HCT116 (cell line): ENCODE results near the gene HOXD9.

Experiments
- EZH2 ChIP-seq: fragments of 200-600 bp; sonication (generic); IDR thresholded peaks from 2 replicates; pipeline ENCODE4 v1.6.1; 2017; ENCODE audit warnings: antibody characterized with exemption, mixed run types
- EZH2phosphoT487 ChIP-seq: fragments of 200-600 bp; IDR thresholded peaks from 2 replicates; pipeline ENCODE4 v1.6.1; 2018; ENCODE audit warnings: antibody characterized with exemption, borderline replicate concordance
- FOSL1 ChIP-seq: IDR thresholded peaks from 2 replicates; pipeline ENCODE4 v1.6.1; 2012; ENCODE audit warnings: low read depth
- JUND ChIP-seq: IDR thresholded peaks from 2 replicates; pipeline ENCODE4 v1.6.1; 2012
- POLR2A ChIP-seq: IDR thresholded peaks from 2 replicates; pipeline ENCODE4 v1.7.0; 2011; ENCODE audit warnings: borderline replicate concordance; ENCODE audit not compliant: insufficient read depth, insufficient read length; ENCODE audit errors: extremely low read depth
- POLR2AphosphoS5 ChIP-seq: IDR thresholded peaks from 2 replicates; pipeline ENCODE4 v1.6.1; 2011; ENCODE audit warnings: mild to moderate bottlenecking, low read depth, low read length, moderate library complexity
- SP1 ChIP-seq: IDR thresholded peaks from 2 replicates; pipeline ENCODE4 v1.6.1; 2012; ENCODE audit warnings: low read depth
- YY1 ChIP-seq: IDR thresholded peaks from 2 replicates; pipeline ENCODE4 v1.6.1; 2011; ENCODE audit warnings: low read length, low read depth, moderate library complexity, mild to moderate bottlenecking; ENCODE audit not compliant: insufficient replicate concordance; ENCODE audit errors: extremely low read depth
- ZNF274 ChIP-seq: fragments of 200-500 bp; sonication (Bioruptor generic); IDR thresholded peaks from 2 replicates; pipeline ENCODE4 v1.6.1; 2014; ENCODE audit warnings: mild to moderate bottlenecking, low read depth, low read length, inconsistent platforms
- TF ChIP-seq, protein P1 (sequence below), 3 experiments: fragments of 200-600 bp in 1 of 3; sonication (generic) in 1 of 3; IDR thresholded peaks in 2 of 3; conservative IDR thresholded peaks in 1 of 3; 2 replicates each; pipeline ENCODE4 v1.5.1; 2012 to 2017; ENCODE audit warnings: low read depth in 2 of 3, low read length in 2 of 3, antibody characterized with exemption in 1 of 3, borderline replicate concordance in 1 of 3, control low read depth in 1 of 3, mild to moderate bottlenecking in 1 of 3, mixed read lengths in 1 of 3, mixed run types in 1 of 3, moderate library complexity in 1 of 3; ENCODE audit not compliant: insufficient read depth in 1 of 3
- TF ChIP-seq, protein P2 (sequence below): IDR thresholded peaks from 2 replicates; pipeline ENCODE4 v1.6.1; 2011; ENCODE audit warnings: mild to moderate bottlenecking, low read length, moderate library complexity; ENCODE audit not compliant: insufficient replicate concordance; ENCODE audit errors: extremely low read depth
- TF ChIP-seq, protein P3 (sequence below): IDR thresholded peaks from 2 replicates; pipeline ENCODE4 v1.6.1; 2012

DNA sequence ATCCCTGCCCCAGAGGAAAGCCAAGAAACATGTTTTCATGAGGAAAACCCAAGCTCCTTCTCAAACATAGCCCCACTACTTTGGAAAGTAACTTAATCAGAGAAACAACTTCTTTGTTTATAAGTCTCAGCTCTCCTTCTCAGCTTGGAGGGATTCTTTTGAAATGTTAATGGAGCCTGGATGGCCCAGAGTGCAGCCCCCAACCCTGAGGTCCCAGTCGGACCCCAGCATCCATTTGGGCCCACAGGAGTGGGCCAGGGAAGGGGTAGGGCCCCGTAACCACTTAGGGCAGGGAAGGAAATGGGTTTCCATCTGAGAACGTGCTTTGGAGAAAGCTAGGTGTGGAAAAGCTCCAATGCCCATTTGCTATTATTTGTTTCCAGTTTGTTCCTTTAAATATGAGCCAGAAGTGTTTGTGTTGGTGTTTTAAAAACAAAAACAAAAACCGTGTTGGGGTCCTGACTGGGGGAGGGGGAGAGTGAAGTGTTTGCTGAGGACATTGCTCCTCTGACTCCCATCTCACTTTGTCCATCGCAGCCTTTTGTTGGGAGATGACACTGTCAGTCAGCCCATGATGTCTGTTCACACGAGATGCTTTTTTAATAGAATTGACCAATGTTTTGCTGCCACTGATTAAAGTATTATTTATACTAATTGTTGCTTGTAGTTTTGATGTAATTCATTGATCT is 33.0 kb downstream of the HOXD9 start:
- no peak for TF ChIP-seq YY1
- TF ChIP-seq, protein P1, sequence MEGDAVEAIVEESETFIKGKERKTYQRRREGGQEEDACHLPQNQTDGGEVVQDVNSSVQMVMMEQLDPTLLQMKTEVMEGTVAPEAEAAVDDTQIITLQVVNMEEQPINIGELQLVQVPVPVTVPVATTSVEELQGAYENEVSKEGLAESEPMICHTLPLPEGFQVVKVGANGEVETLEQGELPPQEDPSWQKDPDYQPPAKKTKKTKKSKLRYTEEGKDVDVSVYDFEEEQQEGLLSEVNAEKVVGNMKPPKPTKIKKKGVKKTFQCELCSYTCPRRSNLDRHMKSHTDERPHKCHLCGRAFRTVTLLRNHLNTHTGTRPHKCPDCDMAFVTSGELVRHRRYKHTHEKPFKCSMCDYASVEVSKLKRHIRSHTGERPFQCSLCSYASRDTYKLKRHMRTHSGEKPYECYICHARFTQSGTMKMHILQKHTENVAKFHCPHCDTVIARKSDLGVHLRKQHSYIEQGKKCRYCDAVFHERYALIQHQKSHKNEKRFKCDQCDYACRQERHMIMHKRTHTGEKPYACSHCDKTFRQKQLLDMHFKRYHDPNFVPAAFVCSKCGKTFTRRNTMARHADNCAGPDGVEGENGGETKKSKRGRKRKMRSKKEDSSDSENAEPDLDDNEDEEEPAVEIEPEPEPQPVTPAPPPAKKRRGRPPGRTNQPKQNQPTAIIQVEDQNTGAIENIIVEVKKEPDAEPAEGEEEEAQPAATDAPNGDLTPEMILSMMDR (IDR thresholded peaks at IDR 0.05 in 2 of 3, conservative IDR thresholded peaks at IDR 0.05 in 1 of 3; ENCODE audit: borderline replicate concordance in 1 of 3, insufficient read depth in 1 of 3, low read depth in 2 of 3, low read length in 2 of 3) = no peak
- no peak for TF ChIP-seq ZNF274
- TF ChIP-seq, protein P2, sequence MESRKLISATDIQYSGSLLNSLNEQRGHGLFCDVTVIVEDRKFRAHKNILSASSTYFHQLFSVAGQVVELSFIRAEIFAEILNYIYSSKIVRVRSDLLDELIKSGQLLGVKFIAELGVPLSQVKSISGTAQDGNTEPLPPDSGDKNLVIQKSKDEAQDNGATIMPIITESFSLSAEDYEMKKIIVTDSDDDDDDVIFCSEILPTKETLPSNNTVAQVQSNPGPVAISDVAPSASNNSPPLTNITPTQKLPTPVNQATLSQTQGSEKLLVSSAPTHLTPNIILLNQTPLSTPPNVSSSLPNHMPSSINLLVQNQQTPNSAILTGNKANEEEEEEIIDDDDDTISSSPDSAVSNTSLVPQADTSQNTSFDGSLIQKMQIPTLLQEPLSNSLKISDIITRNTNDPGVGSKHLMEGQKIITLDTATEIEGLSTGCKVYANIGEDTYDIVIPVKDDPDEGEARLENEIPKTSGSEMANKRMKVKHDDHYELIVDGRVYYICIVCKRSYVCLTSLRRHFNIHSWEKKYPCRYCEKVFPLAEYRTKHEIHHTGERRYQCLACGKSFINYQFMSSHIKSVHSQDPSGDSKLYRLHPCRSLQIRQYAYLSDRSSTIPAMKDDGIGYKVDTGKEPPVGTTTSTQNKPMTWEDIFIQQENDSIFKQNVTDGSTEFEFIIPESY = no peak
- TF ChIP-seq SP1 = no peak
- TF ChIP-seq POLR2A = no peak
- TF ChIP-seq, protein P3, sequence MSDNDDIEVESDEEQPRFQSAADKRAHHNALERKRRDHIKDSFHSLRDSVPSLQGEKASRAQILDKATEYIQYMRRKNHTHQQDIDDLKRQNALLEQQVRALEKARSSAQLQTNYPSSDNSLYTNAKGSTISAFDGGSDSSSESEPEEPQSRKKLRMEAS = no peak
- no peak for TF ChIP-seq EZH2
- no peak for TF ChIP-seq JUND
- no peak for TF ChIP-seq EZH2phosphoT487
- no peak for TF ChIP-seq POLR2AphosphoS5
- TF ChIP-seq FOSL1 = no peak
